Measurements from ENCODE around the gene HYI.
A peak's percentile ranks its signal among the peaks of the same experiment; 100 is the strongest.

HYI gene

GRCh38 chr1:43435146-43436145 is 18.3 kb downstream of the HYI start:
- no peak overlapping the region for H3K4me3 ChIP-seq (ENCODE audit: low read length)
- peak; percentile 86 for DNase-seq (ENCODE audit: low read depth)
- TF ChIP-seq CTCF (conservative IDR thresholded peaks at IDR 0.05; ENCODE audit: low read length): no peak

GRCh38 chr1:43434256-43434655 is 19.5 kb downstream of the HYI start:
- no peak for DNase-seq (ENCODE audit: low read depth)
- no peak overlapping the region for H3K4me3 ChIP-seq (ENCODE audit: low read length)
- TF ChIP-seq CTCF (conservative IDR thresholded peaks at IDR 0.05; ENCODE audit: low read length): no peak

- DNase-seq (ENCODE audit: low read depth): no peak
- no peak for TF ChIP-seq CTCF (conservative IDR thresholded peaks at IDR 0.05; ENCODE audit: low read length)
Observed at GRCh38 chr1:43432907-43433306, 20.8 kb downstream of the HYI start.

GRCh38 chr1:43432171-43432860 is 21.4 kb downstream of the HYI start:
- H3K4me3 ChIP-seq (ENCODE audit: low read length): no peak overlapping the region
- DNase-seq (ENCODE audit: low read depth): no peak
- TF ChIP-seq CTCF (conservative IDR thresholded peaks at IDR 0.05; ENCODE audit: low read length): no peak

More at GRCh38 chr1:43432907-43433306, 20.8 kb downstream of the HYI start:
- H3K4me3 ChIP-seq (ENCODE audit: low read length): no peak overlapping the region

GRCh38 chr1:43431676-43432075 is 22.1 kb downstream of the HYI start:
- TF ChIP-seq CTCF (conservative IDR thresholded peaks at IDR 0.05; ENCODE audit: low read length): no peak
- H3K4me3 ChIP-seq (ENCODE audit: low read length): no peak overlapping the region
- DNase-seq (ENCODE audit: low read depth): no peak

GRCh38 chr1:43430831-43431230 is 22.9 kb downstream of the HYI start:
- DNase-seq (ENCODE audit: low read depth): no peak
- no peak overlapping the region for H3K4me3 ChIP-seq (ENCODE audit: low read length)
- TF ChIP-seq CTCF (conservative IDR thresholded peaks at IDR 0.05; ENCODE audit: low read length): no peak

Data from AG10803 (cell line).